IMR-90 (cell line): ENCODE measurements around the gene GKN2. TPM values are rescaled to one million over a fixed set of nuclear protein-coding genes. Genes with fewer than 3 reads are reported as not detected.

Experiments
- ATAC-seq: fragments of 200-7000 bp; cut with Tn5 transposase; 2 replicates; pipeline ENCODE4 v1.9.1; 2020; ENCODE audit warnings: low read depth, mild to moderate bottlenecking, moderate library complexity
- BruUV-seq: library from RNA; stranded (reverse); fragments of 400-500 nt; replicated peaks from 2 replicates; lab custom pipeline; 2021; lab: Mats Ljungman, UMichigan
- CTCF ChIA-PET: fragments of 300-600 bp; formaldehyde crosslinking; extraction: SDS; loops from one replicate; lab custom pipeline; 2021; ENCODE audit warnings: antibody characterized with exemption; lab: Yijun Ruan, JAX
- POLR2A ChIA-PET: fragments of 300-600 bp; sonication (Branson Sonifier 250); formaldehyde crosslinking; loops from one replicate; lab custom pipeline; 2022; ENCODE audit warnings: antibody characterized with exemption; ENCODE audit not compliant: unreplicated experiment; lab: Charles Lee
- DNase-seq: peaks from one replicate; pipeline ENCODE4 v3.0.0; 2013
- H2AFZ ChIP-seq: replicated peaks from 2 replicates; pipeline ENCODE3; 2013; ENCODE audit warnings: low read length, mild to moderate bottlenecking; ENCODE audit not compliant: poor library complexity
- H2AK5ac ChIP-seq: 2 replicates; pipeline ENCODE4 v1.6.1; 2013; ENCODE audit warnings: low read depth, low read length, inconsistent platforms
- H2AK9ac ChIP-seq: replicated peaks from 2 replicates; pipeline ENCODE3; 2013; ENCODE audit warnings: mild to moderate bottlenecking, low read depth, low read length, moderate library complexity; ENCODE audit not compliant: poor library complexity
- H2BK120ac ChIP-seq: 2 replicates; pipeline ENCODE4 v1.6.1; 2013; ENCODE audit warnings: low read depth, low read length, inconsistent platforms
- H2BK15ac ChIP-seq: 3 replicates; pipeline ENCODE4 v1.6.1; 2013; ENCODE audit warnings: low read depth, low read length, inconsistent platforms
- H2BK20ac ChIP-seq: 2 replicates; pipeline ENCODE4 v1.6.1; 2013; ENCODE audit warnings: low read depth, mild to moderate bottlenecking, inconsistent platforms, low read length, moderate library complexity
- H2BK5ac ChIP-seq: 2 replicates; pipeline ENCODE4 v1.6.1; 2013; ENCODE audit warnings: mild to moderate bottlenecking, low read depth, low read length, inconsistent platforms; ENCODE audit not compliant: poor library complexity, severe bottlenecking
- H3K14ac ChIP-seq: replicated peaks from 2 replicates; pipeline ENCODE4 v1.6.1; 2013; ENCODE audit warnings: low read depth, low read length, inconsistent platforms
- H3K18ac ChIP-seq: 2 replicates; pipeline ENCODE4 v1.6.1; 2013; ENCODE audit warnings: low read depth, low read length, control low read depth
- H3K23ac ChIP-seq: 2 replicates; pipeline ENCODE4 v1.6.1; 2013; ENCODE audit warnings: low read depth, low read length, inconsistent platforms
- H3K27ac ChIP-seq: 2 replicates; pipeline ENCODE4 v1.5.1; 2013; ENCODE audit warnings: mild to moderate bottlenecking, control low read depth, low read length; ENCODE audit not compliant: insufficient read depth
- H3K27me3 ChIP-seq: 2 replicates; pipeline ENCODE4 v1.6.1; 2013; ENCODE audit warnings: low read length; ENCODE audit not compliant: control insufficient read depth, insufficient read depth
- H3K36me3 ChIP-seq: 2 replicates; pipeline ENCODE4 v1.6.1; 2013; ENCODE audit warnings: low read length, mixed read lengths; ENCODE audit not compliant: control insufficient read depth, insufficient read depth
- H3K4ac ChIP-seq: 2 replicates; pipeline ENCODE4 v1.6.1; 2013; ENCODE audit warnings: low read depth, low read length, inconsistent platforms
- H3K4me1 ChIP-seq: 2 replicates; pipeline ENCODE4 v1.6.1; 2013; ENCODE audit warnings: low read length, mixed read lengths; ENCODE audit not compliant: control insufficient read depth, insufficient read depth
- H3K4me2 ChIP-seq: 2 replicates; pipeline ENCODE4 v1.6.1; 2013; ENCODE audit warnings: low read depth, mild to moderate bottlenecking, control low read depth, low read length, moderate library complexity
- H3K4me3 ChIP-seq: 2 replicates; pipeline ENCODE4 v1.5.1; 2013; ENCODE audit warnings: low read depth, mild to moderate bottlenecking, control low read depth, low read length, moderate library complexity; ENCODE audit not compliant: insufficient read depth
- H3K56ac ChIP-seq: 2 replicates; pipeline ENCODE4 v1.6.1; 2013; ENCODE audit warnings: low read length, inconsistent platforms; ENCODE audit not compliant: insufficient read depth; ENCODE audit errors: extremely low read depth
- H3K79me1 ChIP-seq, 2 experiments: 2 replicates each; pipeline ENCODE4 v1.6.1; 2013; ENCODE audit warnings: low read length in 2 of 2, inconsistent platforms in 1 of 2, low read depth in 1 of 2
- H3K9ac ChIP-seq: 2 replicates; pipeline ENCODE4 v1.6.1; 2013; ENCODE audit warnings: low read depth, low read length, control low read depth
- H3K9me1 ChIP-seq: 2 replicates; pipeline ENCODE4 v1.6.1; 2013; ENCODE audit warnings: low read length, inconsistent platforms; ENCODE audit not compliant: insufficient read depth
- H3K9me3 ChIP-seq: 2 replicates; pipeline ENCODE4 v1.6.1; 2013; ENCODE audit warnings: low read length; ENCODE audit not compliant: control insufficient read depth, insufficient read depth
- H4K20me1 ChIP-seq: 2 replicates; pipeline ENCODE4 v1.6.1; 2013; ENCODE audit warnings: low read length, inconsistent platforms; ENCODE audit not compliant: insufficient read depth
- H4K5ac ChIP-seq: 2 replicates; pipeline ENCODE4 v1.6.1; 2013; ENCODE audit warnings: mild to moderate bottlenecking, low read depth, low read length, control low read depth
- H4K8ac ChIP-seq, 2 experiments: 2 replicates each; pipeline ENCODE4 v1.6.1; 2013; ENCODE audit warnings: low read depth in 2 of 2, low read length in 2 of 2, control low read depth in 1 of 2, inconsistent platforms in 1 of 2
- H4K91ac ChIP-seq: 2 replicates; pipeline ENCODE4 v1.6.1; 2013; ENCODE audit warnings: low read depth, low read length, inconsistent platforms; ENCODE audit not compliant: insufficient read depth
- BHLHE40 ChIP-seq: fragments of 150-350 bp; IDR thresholded peaks from 2 replicates; pipeline ENCODE4 v1.6.1; 2016; ENCODE audit warnings: mild to moderate bottlenecking, low read depth, low read length
- MAFK ChIP-seq: IDR thresholded peaks from 2 replicates; pipeline ENCODE4 v1.6.1; 2012; ENCODE audit warnings: low read depth, low read length, improper control_type of control experiment
- NFE2L2 ChIP-seq: fragments of 150-350 bp; IDR thresholded peaks from 2 replicates; pipeline ENCODE4 v1.6.1; 2016; ENCODE audit warnings: low read depth, mild to moderate bottlenecking, low read length
- RAD21 ChIP-seq: IDR thresholded peaks from 2 replicates; pipeline ENCODE4 v1.6.1; 2012; ENCODE audit warnings: low read length, improper control_type of control experiment
- RFX5 ChIP-seq: IDR thresholded peaks from 2 replicates; pipeline ENCODE4 v1.8.0; 2012; ENCODE audit warnings: low read depth, mild to moderate bottlenecking, low read length, moderate library complexity
- SMC3 ChIP-seq: fragments of 150-350 bp; IDR thresholded peaks from 2 replicates; pipeline ENCODE4 v1.6.1; 2016; ENCODE audit warnings: low read depth, mild to moderate bottlenecking, antibody characterized with exemption, low read length, moderate library complexity
- WGBS, 2 experiments: methylation state at CpG; one replicate each; pipeline versions ENCODE4 v1.1.5 to v1.1.7; 2013; ENCODE audit warnings: missing lambda C conversion rate in 2 of 2; ENCODE audit not compliant: insufficient read length in 1 of 2; ENCODE audit errors: extremely low coverage in 2 of 2; 5-methylcytosine and 5-hydroxymethylcytosine counted together
- dilution Hi-C: fragments of 300-500 bp; cut with HindIII; formaldehyde crosslinking; loops from one replicate; pipeline ENCODE4 v1.14.3; 2018; ENCODE audit warnings: low sequenced_read_pairs; ENCODE audit not compliant: unreplicated experiment
- in situ Hi-C: fragments of 300-500 bp; cut with MboI; formaldehyde crosslinking; loops from 3 replicates; pipeline ENCODE4 v1.14.3; 2019; ENCODE audit warnings: low sequenced_read_pairs, inconsistent platforms, mixed read lengths
- intact Hi-C: fragments of 100-400 bp; cut with micrococcal nuclease; formaldehyde crosslinking; loops from 2 replicates; pipeline ENCODE4 v1.10.0; 2022
- polyA plus RNA-seq, 3 experiments: library from polyadenylated mRNA; depleted of rRNA; stranded (reverse); fragments of >200 nt; gene quantifications; 2 replicates each; pipeline ENCODE4 v1.2.3, GENCODE V29; 2012; ENCODE audit warnings: low replicate concordance in 1 of 3
- total RNA-seq: library from RNA; depleted of rRNA; stranded (reverse); fragments of >200 nt; gene quantifications from 2 replicates; pipeline ENCODE4 v1.2.3, GENCODE V29; 2012
- TF ChIP-seq, protein P1 (sequence below): fragments of 150-350 bp; IDR thresholded peaks from 2 replicates; pipeline ENCODE4 v1.6.1; 2017; ENCODE audit warnings: mild to moderate bottlenecking, antibody characterized with exemption, low read length, low read depth

The GKN2 gene
- total and polyA plus RNA-seq, 2 of the 4 experiments (the other 2 are of a cell fraction), result not detected

DNA sequence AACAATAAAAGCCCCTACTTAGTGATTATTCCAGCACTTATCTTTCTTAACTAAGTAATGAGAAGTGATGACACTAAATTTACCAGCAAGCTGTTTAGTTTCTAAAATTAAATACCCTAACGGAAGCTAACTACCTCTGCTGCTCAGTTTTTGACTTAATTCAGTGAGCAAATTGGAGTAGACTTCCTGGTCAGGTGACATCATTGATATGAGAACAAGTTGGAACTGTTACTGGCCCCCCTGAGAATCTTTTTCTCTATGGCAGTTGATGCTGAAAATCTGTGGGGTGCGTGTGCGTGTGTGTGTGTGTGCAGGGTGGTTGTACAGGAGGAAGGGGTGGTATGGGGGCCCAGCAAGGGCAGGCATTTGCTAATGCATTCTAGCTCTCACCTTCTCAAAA is 46.0 kb downstream of the GKN2 start:
- Histone ChIP-seq H3K18ac (no peak overlapping the region), H2BK20ac (peak overlapping the region; percentile 62; the same call in 1 of the 2 replicates), H3K36me3 (no peaks in the 10 kb centered on the region), H3K9ac (no peak overlapping the region), H3K4me2 (no peak overlapping the region), H2AK5ac (no peak overlapping the region), H2BK5ac (no peak overlapping the region), H3K4me3 (no peak overlapping the region), H4K20me1 (no peaks in the 10 kb centered on the region), H2AFZ (no peak overlapping the region), H3K9me3 (peaks cover under 1% of the 10 kb centered on the region; the same call in 1 of the 2 replicates), H2BK120ac (no peak overlapping the region), H3K27ac (no peak overlapping the region), H2AK9ac (no peak overlapping the region), H3K4ac (no peak overlapping the region), H4K5ac (no peak overlapping the region), H3K56ac (no peak overlapping the region), H3K4me1 (peaks cover 10% of the 10 kb centered on the region), H3K79me1 (no peaks in the 10 kb centered on the region), H4K91ac (no peak overlapping the region), H3K27me3 (no peaks in the 10 kb centered on the region), H3K14ac (no peak overlapping the region), H3K9me1 (peaks cover 6% of the 10 kb centered on the region; the same call in 1 of the 2 replicates), H4K8ac (no peak overlapping the region), H2BK15ac (no peak overlapping the region), H3K23ac (no peak overlapping the region)
- in situ Hi-C loops, result no loop called here
- intact Hi-C loops, result loop anchor here (5.0 kb wide), 1 partner anchor 49 kb away; no protein-coding TSS in a partner anchor
- CTCF ChIA-PET, result interaction anchor here (1.2 to 2.8 kb wide), 4 partner anchors 47 to 155 kb away, joined by 4 to 13 read pairs (median 6); no protein-coding TSS in a partner anchor
- POLR2A ChIA-PET, result interaction anchor here (0.6 kb wide), 1 partner anchor 527 kb away, joined by 3 read pairs; no protein-coding TSS in a partner anchor
- TF ChIP-seq MAFK, result no peak
- no peak for TF ChIP-seq RAD21
- TF ChIP-seq NFE2L2, result no peak
- no peak for TF ChIP-seq RFX5
- no peak for TF ChIP-seq SMC3
- TF ChIP-seq BHLHE40, result no peak
- TF ChIP-seq, protein P1, sequence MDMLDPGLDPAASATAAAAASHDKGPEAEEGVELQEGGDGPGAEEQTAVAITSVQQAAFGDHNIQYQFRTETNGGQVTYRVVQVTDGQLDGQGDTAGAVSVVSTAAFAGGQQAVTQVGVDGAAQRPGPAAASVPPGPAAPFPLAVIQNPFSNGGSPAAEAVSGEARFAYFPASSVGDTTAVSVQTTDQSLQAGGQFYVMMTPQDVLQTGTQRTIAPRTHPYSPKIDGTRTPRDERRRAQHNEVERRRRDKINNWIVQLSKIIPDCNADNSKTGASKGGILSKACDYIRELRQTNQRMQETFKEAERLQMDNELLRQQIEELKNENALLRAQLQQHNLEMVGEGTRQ, result no peak
- DNase-seq (no peak), ATAC-seq (no peak)
- dilution Hi-C loops, result no loop called here
- no CpG with 5 or more reads among the region's 3 CpGs for WGBS, 2 experiments
- BruUV-seq, result no TSS peak
